ENCODE measurements around the gene CREG2.

CREG2 gene

GRCh38 chr2:101408925-101409324 is 21.6 kb upstream of the CREG2 start:
- no peak for DNase-seq

- no peak for DNase-seq
Observed at GRCh38 chr2:101405351-101405899, 18.1 kb upstream of the CREG2 start.

GRCh38 chr2:101403745-101404144 is 16.4 kb upstream of the CREG2 start:
- no peak for DNase-seq

GRCh38 chr2:101402630-101403029 is 15.3 kb upstream of the CREG2 start:
- DNase-seq, result no peak

GRCh38 chr2:101401906-101402305 is 14.6 kb upstream of the CREG2 start:
- DNase-seq, result no peak

GRCh38 chr2:101401326-101401665 is 14.0 kb upstream of the CREG2 start:
- no peak for DNase-seq

- no peak for DNase-seq
Observed at GRCh38 chr2:101400506-101401325, 13.4 kb upstream of the CREG2 start.

- DNase-seq, result no peak
Observed at GRCh38 chr2:101400048-101400447, 12.7 kb upstream of the CREG2 start.

GRCh38 chr2:101399021-101399799 is 11.9 kb upstream of the CREG2 start:
- DNase-seq, result no peak

- no peak for DNase-seq
Observed at GRCh38 chr2:101398116-101398821, 11.0 kb upstream of the CREG2 start.

- no peak for DNase-seq
Observed at GRCh38 chr2:101396316-101396717, 9.0 kb upstream of the CREG2 start.

GRCh38 chr2:101395545-101396315 is 8.4 kb upstream of the CREG2 start:
- DNase-seq, result no peak

- DNase-seq, result no peak
Observed at GRCh38 chr2:101388232-101388631, 929 bp upstream of the CREG2 start.

- DNase-seq, result no peak
Observed at GRCh38 chr2:101386599-101387150, 628 bp downstream of the CREG2 start.

GRCh38 chr2:101383016-101383541 is 4.2 kb downstream of the CREG2 start:
- no peak for DNase-seq

GRCh38 chr2:101382442-101382841 is 4.9 kb downstream of the CREG2 start:
- DNase-seq, result no peak

- no peak for DNase-seq
Observed at GRCh38 chr2:101380376-101380775, 6.9 kb downstream of the CREG2 start.

GRCh38 chr2:101379091-101379490 is 8.2 kb downstream of the CREG2 start:
- no peak for DNase-seq

GRCh38 chr2:101375653-101376052 is 11.7 kb downstream of the CREG2 start:
- DNase-seq, result no peak

GRCh38 chr2:101374821-101375561 is 12.3 kb downstream of the CREG2 start:
- no peak for DNase-seq

GRCh38 chr2:101372792-101373191 is 14.5 kb downstream of the CREG2 start:
- no peak for DNase-seq

Measured in stimulated activated CD4-positive, alpha-beta T cell treated with anti-CD3 and anti-CD28 coated beads, Interleukin-4, amount 100 ng/mL, for 4 hours (primary cell).